Glomerular visceral epithelial cell (primary cell): ENCODE results near the gene SERINC4.

Experiments
- DNase-seq: peaks from one replicate; pipeline ENCODE4 v3.0.0-alpha.2; 2016; ENCODE audit errors: extremely low spot score

The SERINC4 gene

GRCh38 chr15:43749690-43750345 lies 50.2 kb downstream of the SERINC4 start:
- DNase-seq, result no peak

GRCh38 chr15:43748376-43748775 lies 51.6 kb downstream of the SERINC4 start:
- no peak for DNase-seq

- DNase-seq, result peak; percentile 32
Observed at GRCh38 chr15:43746903-43747309, 53.1 kb downstream of the SERINC4 start.

GRCh38 chr15:43746245-43746902 lies 53.6 kb downstream of the SERINC4 start, which contains the start of gene PDIA3:
Gene PDIA3 (plus strand): TSS chr15:43746438. CDS start chr15:43746540, 102 bp downstream.
- DNase-seq, result peak; percentile 91
